HG02973 (cell line): ENCODE data around the gene BABAM1.

Source experiments
- ATAC-seq: cut with Tn5 transposase; IDR thresholded peaks from one replicate; pipeline ENCODE4 v1.9.1; 2021; ENCODE audit warnings: moderate library complexity; ENCODE audit not compliant: unreplicated experiment

The BABAM1 gene

GRCh38 chr19:17321655-17322489, 54.6 kb downstream of the BABAM1 start:
- ATAC-seq: no peak

- ATAC-seq: no peak
Measured at GRCh38 chr19:17322854-17323253, 55.6 kb downstream of the BABAM1 start.

- ATAC-seq: no peak
Measured at GRCh38 chr19:17323300-17323963, 56.2 kb downstream of the BABAM1 start.

GRCh38 chr19:17323964-17324332, 56.7 kb downstream of the BABAM1 start:
- no peak for ATAC-seq

- ATAC-seq: no peak
Measured at GRCh38 chr19:17324357-17325114, 57.3 kb downstream of the BABAM1 start.

GRCh38 chr19:17325133-17325532, 57.9 kb downstream of the BABAM1 start:
- ATAC-seq: no peak

- ATAC-seq: no peak
Measured at GRCh38 chr19:17325881-17326594, 58.8 kb downstream of the BABAM1 start.

- no peak for ATAC-seq
Measured at GRCh38 chr19:17326595-17326966, 59.3 kb downstream of the BABAM1 start.

GRCh38 chr19:17327068-17327653, 59.9 kb downstream of the BABAM1 start:
- ATAC-seq: no peak

GRCh38 chr19:17327654-17328516, 60.6 kb downstream of the BABAM1 start:
- no peak for ATAC-seq
